Measurements from ENCODE around the gene IER5L.
A peak's percentile ranks its signal among the peaks of the same experiment; 100 is the strongest.

Gene IER5L

GRCh38 chr9:129150122-129150521, 27.9 kb downstream of the IER5L start:
- no peak for ATAC-seq (replicated peaks)
- H3K27me3 Mint-ChIP-seq = no peaks in the 10 kb centered on the region
- H3K27ac Mint-ChIP-seq = no peak overlapping the region
- H3K36me3 Mint-ChIP-seq = peaks cover 42 to 51% of the 10 kb centered on the region in 2 donors
- no peaks in the 10 kb centered on the region for H3K9me3 Mint-ChIP-seq
- no peak for DNase-seq
- H3K4me3 Mint-ChIP-seq = no peak overlapping the region
- peaks cover 6 to 14% of the 10 kb centered on the region in 2 donors for H3K4me1 Mint-ChIP-seq

- Mint-ChIP-seq H3K36me3 (peaks cover 42 to 50% of the 10 kb centered on the region in 2 donors), H3K4me3 (no peak overlapping the region), H3K27me3 (no peaks in the 10 kb centered on the region), H3K4me1 (peaks cover 6 to 14% of the 10 kb centered on the region in 2 donors), H3K27ac (no peak overlapping the region), H3K9me3 (no peaks in the 10 kb centered on the region)
- ATAC-seq (replicated peaks) (no peak), DNase-seq (no peak)
Observed at GRCh38 chr9:129149442-129149841, 28.6 kb downstream of the IER5L start.

- ATAC-seq (replicated peaks) = no peak
- H3K4me1 Mint-ChIP-seq = peaks cover 13 to 18% of the 10 kb centered on the region in 2 donors
- no peaks in the 10 kb centered on the region for H3K9me3 Mint-ChIP-seq
- no peak for DNase-seq
- H3K27ac Mint-ChIP-seq = peak overlapping the region; percentile 53
- H3K27me3 Mint-ChIP-seq = no peaks in the 10 kb centered on the region
- no peak overlapping the region for H3K4me3 Mint-ChIP-seq
- peaks cover 45 to 53% of the 10 kb centered on the region in 2 donors for H3K36me3 Mint-ChIP-seq
Observed at GRCh38 chr9:129148463-129149204, 29.4 kb downstream of the IER5L start.

GRCh38 chr9:129146441-129146941, 31.6 kb downstream of the IER5L start:
- Mint-ChIP-seq H3K36me3 (peaks cover 47 to 57% of the 10 kb centered on the region in 2 donors), H3K27me3 (no peaks in the 10 kb centered on the region), H3K27ac (peak overlapping the region; percentile 77), H3K4me3 (no peak overlapping the region), H3K4me1 (peaks cover 34% of the 10 kb centered on the region in 2 donors), H3K9me3 (no peaks in the 10 kb centered on the region)
- ATAC-seq (replicated peaks) (no peak), DNase-seq (no peak)

- Mint-ChIP-seq H3K27me3 (no peaks in the 10 kb centered on the region), H3K36me3 (peaks cover 45 to 53% of the 10 kb centered on the region in 2 donors), H3K4me1 (peaks cover 34 to 40% of the 10 kb centered on the region in 2 donors), H3K4me3 (no peak overlapping the region), H3K9me3 (no peaks in the 10 kb centered on the region), H3K27ac (peak overlapping the region; percentile 42)
- DNase-seq (no peak), ATAC-seq (replicated peaks) (no peak)
Observed at GRCh38 chr9:129145841-129146292, 32.2 kb downstream of the IER5L start.

- Mint-ChIP-seq H3K27me3 (no peaks in the 10 kb centered on the region), H3K36me3 (peaks cover 42 to 47% of the 10 kb centered on the region in 2 donors), H3K9me3 (no peaks in the 10 kb centered on the region), H3K27ac (peak overlapping the region; percentile 47), H3K4me3 (no peak overlapping the region), H3K4me1 (peaks cover 39 to 46% of the 10 kb centered on the region in 2 donors)
- DNase-seq (no peak), ATAC-seq (replicated peaks) (no peak)
Observed at GRCh38 chr9:129145316-129145715, 32.7 kb downstream of the IER5L start.

- ATAC-seq (replicated peaks) (peak; percentile 18 to 31), DNase-seq (peak; percentile 45)
- Mint-ChIP-seq H3K27ac (peak overlapping the region; percentile 47), H3K9me3 (no peaks in the 10 kb centered on the region), H3K36me3 (peaks cover 27 to 29% of the 10 kb centered on the region in 2 donors), H3K4me3 (peak overlapping the region; percentile 57 to 77), H3K27me3 (no peaks in the 10 kb centered on the region), H3K4me1 (peaks cover 49 to 60% of the 10 kb centered on the region in 2 donors)
Observed at GRCh38 chr9:129143031-129143927, 34.8 kb downstream of the IER5L start.

- Mint-ChIP-seq H3K36me3 (peaks cover 32 to 33% of the 10 kb centered on the region in 2 donors), H3K27ac (peak overlapping the region; percentile 99), H3K27me3 (no peaks in the 10 kb centered on the region), H3K4me3 (peak overlapping the region; percentile 57 to 77), H3K4me1 (peaks cover 49 to 60% of the 10 kb centered on the region in 2 donors), H3K9me3 (no peaks in the 10 kb centered on the region)
- DNase-seq (no peak), ATAC-seq (replicated peaks) (no peak)
Observed at GRCh38 chr9:129142138-129142935, 35.7 kb downstream of the IER5L start.

- peak; percentile 35 for DNase-seq
- peaks cover 44 to 54% of the 10 kb centered on the region in 2 donors for H3K4me1 Mint-ChIP-seq
- peaks cover 31 to 33% of the 10 kb centered on the region in 2 donors for H3K36me3 Mint-ChIP-seq
- peak overlapping the region; percentile 99 for H3K27ac Mint-ChIP-seq
- peak; percentile 13 to 23 for ATAC-seq (replicated peaks)
- peak overlapping the region; percentile 77 to 80 for H3K4me3 Mint-ChIP-seq
- H3K27me3 Mint-ChIP-seq = no peaks in the 10 kb centered on the region
- no peaks in the 10 kb centered on the region for H3K9me3 Mint-ChIP-seq
Observed at GRCh38 chr9:129141066-129142041, 36.7 kb downstream of the IER5L start.

GRCh38 chr9:129140397-129141065, 37.5 kb downstream of the IER5L start:
- Mint-ChIP-seq H3K36me3 (peaks cover 32 to 34% of the 10 kb centered on the region in 2 donors), H3K27ac (peak overlapping the region; percentile 99), H3K4me1 (peaks cover 41 to 54% of the 10 kb centered on the region in 2 donors), H3K27me3 (no peaks in the 10 kb centered on the region), H3K4me3 (peak overlapping the region; percentile 77 to 80), H3K9me3 (no peaks in the 10 kb centered on the region)
- no peak for DNase-seq
- ATAC-seq (replicated peaks) = peak; percentile 49 to 52

- H3K4me3 Mint-ChIP-seq = peak overlapping the region; percentile 77 to 80
- H3K9me3 Mint-ChIP-seq = no peaks in the 10 kb centered on the region
- H3K27ac Mint-ChIP-seq = peak overlapping the region; percentile 99
- H3K4me1 Mint-ChIP-seq = peaks cover 41 to 54% of the 10 kb centered on the region in 2 donors
- H3K27me3 Mint-ChIP-seq = no peaks in the 10 kb centered on the region
- H3K36me3 Mint-ChIP-seq = peaks cover 33 to 37% of the 10 kb centered on the region in 2 donors
- peak; percentile 90 for DNase-seq
- ATAC-seq (replicated peaks) = peak; percentile 85 to 86
Observed at GRCh38 chr9:129139993-129140396, 38.1 kb downstream of the IER5L start.

- DNase-seq (peak; percentile 64), ATAC-seq (replicated peaks) (peak; percentile 57 to 64)
- H3K4me1 Mint-ChIP-seq = peaks cover 41 to 54% of the 10 kb centered on the region in 2 donors
- no peaks in the 10 kb centered on the region for H3K27me3 Mint-ChIP-seq
- H3K36me3 Mint-ChIP-seq = peaks cover 38 to 41% of the 10 kb centered on the region in 2 donors
- peak overlapping the region; percentile 77 to 80 for H3K4me3 Mint-ChIP-seq
- peak overlapping the region; percentile 99 for H3K27ac Mint-ChIP-seq
- H3K9me3 Mint-ChIP-seq = no peaks in the 10 kb centered on the region
Observed at GRCh38 chr9:129139233-129139992, 38.6 kb downstream of the IER5L start.
